Hepatocyte (in vitro differentiated cells): ENCODE measurements around the gene GALNT11.

ENCODE experiments used
- EZH2 ChIP-seq: fragments of 200-600 bp; sonication (generic); IDR thresholded peaks from 2 replicates; pipeline ENCODE4 v1.6.1; 2016; ENCODE audit warnings: antibody characterized with exemption, mild to moderate bottlenecking, borderline replicate concordance
- EZH2phosphoT487 ChIP-seq: fragments of 200-600 bp; sonication (generic); IDR thresholded peaks from one replicate; pipeline ENCODE4 v1.6.1; 2018; ENCODE audit warnings: antibody characterized with exemption, mild to moderate bottlenecking, low read depth, moderate library complexity; ENCODE audit not compliant: unreplicated experiment, severe bottlenecking
- TF ChIP-seq, protein P1 (sequence below): fragments of 200-600 bp; sonication (generic); IDR thresholded peaks from 2 replicates; pipeline ENCODE4 v1.5.1; 2016; ENCODE audit warnings: antibody characterized with exemption, mild to moderate bottlenecking; ENCODE audit not compliant: poor library complexity

DNA sequence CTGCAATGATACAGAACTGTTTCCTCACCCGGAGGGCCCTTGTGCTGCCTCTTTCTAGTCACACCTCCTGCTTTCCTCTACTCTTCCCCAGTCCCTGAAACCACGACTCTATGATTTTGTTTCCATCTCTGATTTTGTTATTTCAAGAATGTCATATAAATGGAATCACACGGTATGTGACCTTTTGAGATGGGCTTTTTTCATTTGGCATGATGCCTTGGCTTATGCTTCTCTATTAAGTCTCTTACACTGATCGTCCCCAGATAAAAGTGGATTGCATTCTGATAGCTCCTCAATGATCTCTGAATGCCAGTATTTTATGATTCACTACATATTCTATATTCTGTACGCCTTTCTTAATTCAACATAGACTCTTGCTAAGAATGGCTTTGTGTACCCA lies 78.2 kb downstream of the GALNT11 start:
- TF ChIP-seq, protein P1, sequence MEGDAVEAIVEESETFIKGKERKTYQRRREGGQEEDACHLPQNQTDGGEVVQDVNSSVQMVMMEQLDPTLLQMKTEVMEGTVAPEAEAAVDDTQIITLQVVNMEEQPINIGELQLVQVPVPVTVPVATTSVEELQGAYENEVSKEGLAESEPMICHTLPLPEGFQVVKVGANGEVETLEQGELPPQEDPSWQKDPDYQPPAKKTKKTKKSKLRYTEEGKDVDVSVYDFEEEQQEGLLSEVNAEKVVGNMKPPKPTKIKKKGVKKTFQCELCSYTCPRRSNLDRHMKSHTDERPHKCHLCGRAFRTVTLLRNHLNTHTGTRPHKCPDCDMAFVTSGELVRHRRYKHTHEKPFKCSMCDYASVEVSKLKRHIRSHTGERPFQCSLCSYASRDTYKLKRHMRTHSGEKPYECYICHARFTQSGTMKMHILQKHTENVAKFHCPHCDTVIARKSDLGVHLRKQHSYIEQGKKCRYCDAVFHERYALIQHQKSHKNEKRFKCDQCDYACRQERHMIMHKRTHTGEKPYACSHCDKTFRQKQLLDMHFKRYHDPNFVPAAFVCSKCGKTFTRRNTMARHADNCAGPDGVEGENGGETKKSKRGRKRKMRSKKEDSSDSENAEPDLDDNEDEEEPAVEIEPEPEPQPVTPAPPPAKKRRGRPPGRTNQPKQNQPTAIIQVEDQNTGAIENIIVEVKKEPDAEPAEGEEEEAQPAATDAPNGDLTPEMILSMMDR = no peak
- TF ChIP-seq EZH2 (no peak), EZH2phosphoT487 (no peak)
